Activated CD8-positive, alpha-beta memory T cell treated with anti-CD3 and anti-CD28 coated beads, Interleukin-2, amount 50 U/mL, for 24 hours (primary cell): ENCODE measurements around the gene HIVEP2.

Experiments used
- DNase-seq: peaks from one replicate; pipeline ENCODE4 v3.0.0-alpha.2; 2020; ENCODE audit errors: extremely low read depth

HIVEP2 gene

GRCh38 chr6:142892254-142893021, 52.5 kb downstream of the HIVEP2 start:
- no peak for DNase-seq

- no peak for DNase-seq
These were observed 53.5 kb downstream of the HIVEP2 start for GRCh38 chr6:142891454-142891853.

- DNase-seq: no peak
These were observed 56.5 kb downstream of the HIVEP2 start for GRCh38 chr6:142888456-142888855.

- DNase-seq: no peak
These were observed 57.5 kb downstream of the HIVEP2 start for GRCh38 chr6:142887517-142887916.

GRCh38 chr6:142886431-142887170, 58.4 kb downstream of the HIVEP2 start:
- DNase-seq: no peak

GRCh38 chr6:142885182-142885867, 59.7 kb downstream of the HIVEP2 start:
- no peak for DNase-seq

GRCh38 chr6:142884214-142885035, 60.6 kb downstream of the HIVEP2 start:
- no peak for DNase-seq

- no peak for DNase-seq
These were observed 62.0 kb downstream of the HIVEP2 start for GRCh38 chr6:142883011-142883410.

- DNase-seq: no peak
These were observed 63.2 kb downstream of the HIVEP2 start for GRCh38 chr6:142881761-142882160.

GRCh38 chr6:142881290-142881689, 63.7 kb downstream of the HIVEP2 start:
- no peak for DNase-seq

- no peak for DNase-seq
These were observed 64.8 kb downstream of the HIVEP2 start for GRCh38 chr6:142880201-142880600.

GRCh38 chr6:142879527-142879926, 65.4 kb downstream of the HIVEP2 start:
- DNase-seq: no peak

GRCh38 chr6:142879076-142879475, 65.9 kb downstream of the HIVEP2 start:
- no peak for DNase-seq

GRCh38 chr6:142878407-142878806, 66.6 kb downstream of the HIVEP2 start:
- DNase-seq: no peak

- no peak for DNase-seq
These were observed 70.3 kb downstream of the HIVEP2 start for GRCh38 chr6:142874676-142875075.

GRCh38 chr6:142872376-142872775, 72.6 kb downstream of the HIVEP2 start:
- no peak for DNase-seq

- DNase-seq: no peak
These were observed 73.1 kb downstream of the HIVEP2 start for GRCh38 chr6:142871910-142872331.

- no peak for DNase-seq
These were observed 74.1 kb downstream of the HIVEP2 start for GRCh38 chr6:142870787-142871415.

GRCh38 chr6:142868917-142869316, 76.1 kb downstream of the HIVEP2 start:
- DNase-seq: no peak

- DNase-seq: no peak
These were observed 76.8 kb downstream of the HIVEP2 start for GRCh38 chr6:142867988-142868812.
